Neutrophil (primary cell): ENCODE measurements around the gene S100A5.

Source experiments
- H3K27ac ChIP-seq: fragments of 200-600 bp; sonication (generic); 2 replicates; pipeline ENCODE4 v1.5.1; 2016; ENCODE audit warnings: mild to moderate bottlenecking, moderate library complexity
- H3K27me3 ChIP-seq: fragments of 200-600 bp; sonication (generic); 2 replicates; pipeline ENCODE4 v1.6.0; 2016; ENCODE audit warnings: mild to moderate bottlenecking
- H3K36me3 ChIP-seq: fragments of 200-600 bp; sonication (generic); 2 replicates; pipeline ENCODE4 v1.5.1; 2017
- H3K4me1 ChIP-seq, 2 experiments: fragments of 200-600 bp in 1 of 2; sonication (generic) in 1 of 2; 1 replicate in 1 of 2; 2 replicates in 1 of 2; pipeline versions ENCODE4 v1.5.1 to v1.6.1; 2013 to 2016; ENCODE audit warnings: low read depth in 1 of 2, low read length in 1 of 2, mild to moderate bottlenecking in 1 of 2, moderate library complexity in 1 of 2; ENCODE audit not compliant: control insufficient read depth in 1 of 2, insufficient read depth in 1 of 2
- H3K4me3 ChIP-seq, 2 experiments: fragments of 200-600 bp in 1 of 2; sonication (generic) in 1 of 2; 1 replicate in 1 of 2; 2 replicates in 1 of 2; pipeline ENCODE4 v1.5.1; 2013 to 2016; ENCODE audit warnings: low read depth in 1 of 2, low read length in 1 of 2, mild to moderate bottlenecking in 1 of 2, moderate library complexity in 1 of 2
- H3K9me3 ChIP-seq: fragments of 200-600 bp; sonication (generic); 2 replicates; pipeline ENCODE4 v1.5.1; 2016
- CTCF ChIP-seq: fragments of 200-600 bp; sonication (generic); IDR thresholded peaks from 2 replicates; pipeline ENCODE4 v1.5.1; 2016; ENCODE audit warnings: antibody characterized with exemption

The S100A5 gene

GRCh38 chr1:153487707-153488106 lies 53.0 kb downstream of the S100A5 start:
- Histone ChIP-seq H3K36me3 (no peaks in the 10 kb centered on the region), H3K27me3 (peaks cover 37% of the 10 kb centered on the region), H3K9me3 (no peaks in the 10 kb centered on the region), H3K4me1 (peaks cover 10 to 11% of the 10 kb centered on the region in 2 experiments), H3K27ac (no peak overlapping the region), H3K4me3 (no peak overlapping the region)
- TF ChIP-seq CTCF, result no peak
